Activated T-cell treated with anti-CD3 and anti-CD28 coated beads, Interleukin-2, amount 50 U/mL, for 24 hours (primary cell): ENCODE measurements around the gene CALY.
A peak's percentile ranks its signal among the peaks of the same experiment; 100 is the strongest.

Experiments
- DNase-seq: peaks from one replicate; pipeline ENCODE4 v3.0.0-alpha.2; 2020
- H3K27ac Mint-ChIP-seq: 2 replicates; pipeline ENCODE4 v1.8.0; 2020; ENCODE audit warnings: mild to moderate bottlenecking, mixed read lengths
- H3K27me3 Mint-ChIP-seq: 2 replicates; pipeline ENCODE4 v1.8.0; 2020; ENCODE audit warnings: mixed read lengths
- H3K36me3 Mint-ChIP-seq: 2 replicates; pipeline ENCODE4 v1.8.0; 2020; ENCODE audit warnings: low read depth, mixed read lengths
- H3K4me1 Mint-ChIP-seq: 2 replicates; pipeline ENCODE4 v1.8.0; 2020; ENCODE audit warnings: low read depth, mixed read lengths
- H3K4me3 Mint-ChIP-seq: 2 replicates; pipeline ENCODE4 v1.8.0; 2020; ENCODE audit warnings: mild to moderate bottlenecking, moderate library complexity, mixed read lengths
- H3K9me3 Mint-ChIP-seq: 2 replicates; pipeline ENCODE4 v1.8.0; 2020; ENCODE audit warnings: mixed read lengths

The CALY gene

DNA sequence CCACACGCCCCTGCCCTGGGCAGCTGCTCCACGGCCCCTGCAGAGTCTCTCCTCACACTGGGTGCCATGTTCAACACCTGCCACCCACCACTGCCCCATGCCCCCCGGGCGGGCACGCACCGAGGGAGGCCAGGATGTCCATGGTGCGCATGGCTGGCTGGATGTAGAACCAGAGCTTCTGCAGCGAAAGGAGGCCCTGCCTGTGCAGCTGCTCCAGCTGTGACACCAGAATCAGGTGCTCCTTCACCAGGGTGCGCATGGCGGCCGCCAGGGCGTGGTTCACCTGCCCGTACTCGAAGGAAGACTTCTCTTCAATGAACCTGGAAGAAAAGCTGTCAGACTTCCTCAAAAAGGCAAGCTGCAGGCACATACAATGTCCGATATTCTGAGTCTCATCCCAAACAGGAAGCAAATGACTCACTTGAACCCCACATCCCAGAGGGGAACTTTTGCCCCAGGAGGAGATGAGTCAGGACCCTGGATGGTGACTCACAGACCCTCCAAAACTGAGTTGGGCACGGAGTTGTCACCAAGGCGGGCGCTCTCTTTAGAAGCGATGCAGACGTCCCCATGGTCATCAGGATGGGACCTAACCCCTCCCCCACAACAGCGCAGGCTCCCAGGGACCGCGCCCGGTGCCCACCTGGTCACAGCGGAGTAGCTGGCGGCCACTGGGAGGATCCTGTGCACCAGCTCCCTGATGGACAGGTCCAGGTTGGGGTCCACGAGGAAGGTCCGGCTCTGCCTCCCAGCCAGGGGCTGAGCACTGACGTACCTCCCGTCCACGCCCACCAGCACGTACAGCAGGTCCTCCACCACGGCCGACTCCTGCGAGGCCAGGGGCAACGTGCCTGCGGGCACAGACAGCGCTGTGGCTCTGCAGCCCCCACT, 43.5 kb downstream of the CALY start:
- Mint-ChIP-seq H3K36me3 (peaks cover 82% of the 10 kb centered on the region), H3K4me3 (no peak overlapping the region), H3K4me1 (peaks cover 13% of the 10 kb centered on the region), H3K27ac (no peak overlapping the region), H3K9me3 (no peaks in the 10 kb centered on the region), H3K27me3 (no peaks in the 10 kb centered on the region)
- no peak for DNase-seq

DNA sequence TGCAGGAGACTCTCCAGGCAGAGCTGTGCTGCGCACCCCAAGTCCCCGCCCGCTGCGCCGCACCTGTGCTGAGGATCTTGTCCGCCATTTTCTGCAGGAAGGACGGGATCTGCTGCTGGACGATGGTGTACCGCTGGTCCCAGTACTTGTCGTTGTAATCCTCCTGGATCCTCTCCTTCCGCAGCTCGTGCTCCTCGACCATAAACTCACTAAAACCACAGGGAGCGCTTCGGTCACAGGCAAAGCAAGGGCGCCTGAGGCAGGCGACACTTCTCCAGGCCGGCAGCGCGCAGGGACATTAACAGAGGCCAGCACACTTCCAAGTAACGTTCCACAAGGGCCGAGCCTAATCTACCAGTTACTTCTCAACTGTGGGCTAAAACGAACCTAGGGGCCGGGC, 46.9 kb downstream of the CALY start:
- Mint-ChIP-seq H3K36me3 (peaks cover 81% of the 10 kb centered on the region), H3K4me3 (no peak overlapping the region), H3K27ac (no peak overlapping the region), H3K4me1 (peaks cover 13% of the 10 kb centered on the region), H3K27me3 (no peaks in the 10 kb centered on the region), H3K9me3 (no peaks in the 10 kb centered on the region)
- no peak for DNase-seq

- Mint-ChIP-seq H3K9me3 (no peaks in the 10 kb centered on the region), H3K4me1 (peaks cover 3% of the 10 kb centered on the region), H3K4me3 (no peak overlapping the region), H3K27me3 (no peaks in the 10 kb centered on the region), H3K27ac (no peak overlapping the region), H3K36me3 (peaks cover 81% of the 10 kb centered on the region)
- DNase-seq: no peak
Measured at GRCh38 chr10:133287832-133288500, 48.7 kb downstream of the CALY start.

GRCh38 chr10:133286366-133286765, 50.3 kb downstream of the CALY start:
- Mint-ChIP-seq H3K9me3 (no peaks in the 10 kb centered on the region), H3K4me1 (no peaks in the 10 kb centered on the region), H3K4me3 (no peak overlapping the region), H3K27me3 (no peaks in the 10 kb centered on the region), H3K36me3 (peaks cover 91% of the 10 kb centered on the region), H3K27ac (no peak overlapping the region)
- DNase-seq: no peak

- DNase-seq: no peak
- Mint-ChIP-seq H3K27me3 (no peaks in the 10 kb centered on the region), H3K4me3 (no peak overlapping the region), H3K27ac (no peak overlapping the region), H3K9me3 (no peaks in the 10 kb centered on the region), H3K4me1 (no peaks in the 10 kb centered on the region), H3K36me3 (peaks cover 92% of the 10 kb centered on the region)
Measured at GRCh38 chr10:133285217-133285616, 51.5 kb downstream of the CALY start.

DNA sequence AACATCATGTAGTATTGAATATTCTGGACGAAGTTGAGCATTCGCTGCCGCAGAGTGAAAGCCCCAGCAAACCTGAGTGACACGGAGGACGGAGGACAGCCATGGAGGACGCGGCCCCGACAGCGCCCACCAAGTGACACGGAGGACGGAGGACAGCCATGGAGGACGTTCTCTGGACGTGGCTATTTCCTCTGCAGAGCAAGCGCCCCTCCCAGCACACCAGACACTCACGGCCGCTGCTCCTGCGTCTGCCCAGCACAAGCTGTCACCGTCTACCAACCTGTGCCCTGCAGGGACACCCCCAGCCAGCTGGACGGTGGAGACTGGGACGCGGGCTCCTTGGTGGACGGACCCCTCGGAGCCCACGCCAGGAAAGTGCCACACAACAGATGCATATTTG, 52.8 kb downstream of the CALY start:
- Mint-ChIP-seq H3K27ac (no peak overlapping the region), H3K36me3 (peaks cover 91% of the 10 kb centered on the region)

DNA sequence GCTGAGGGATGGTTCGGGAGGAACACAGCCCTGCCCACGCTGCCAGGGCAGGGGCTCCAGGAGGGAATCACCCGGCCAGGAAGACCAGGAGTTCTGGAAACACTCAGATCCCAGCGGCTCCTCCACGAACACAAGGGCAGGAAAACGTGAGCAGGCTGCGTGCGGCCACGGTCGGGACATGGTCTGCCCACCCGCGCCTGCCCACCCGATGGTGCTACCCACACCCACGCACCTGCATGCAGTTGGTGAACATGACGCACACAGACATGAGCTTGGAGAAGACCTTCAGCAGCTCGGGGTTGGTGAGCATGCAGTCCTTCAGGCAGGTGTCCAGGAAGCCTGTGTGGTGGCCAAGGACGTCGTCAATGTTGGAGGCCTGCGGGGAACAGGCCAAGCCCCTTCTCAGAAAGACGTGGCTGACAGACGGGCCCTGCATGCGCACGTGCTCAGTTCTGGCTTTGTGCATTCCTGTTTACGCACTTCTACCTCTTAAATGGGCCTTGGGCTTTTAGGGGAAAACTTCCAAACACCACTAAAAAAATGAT, 53.8 kb downstream of the CALY start:
- H3K27ac Mint-ChIP-seq: no peak overlapping the region

More for the DNA sequence above, 52.8 kb downstream of the CALY start:
- no peak for DNase-seq
- Mint-ChIP-seq H3K4me3 (no peak overlapping the region), H3K4me1 (peaks cover 9% of the 10 kb centered on the region), H3K27me3 (no peaks in the 10 kb centered on the region), H3K9me3 (no peaks in the 10 kb centered on the region)

DNA sequence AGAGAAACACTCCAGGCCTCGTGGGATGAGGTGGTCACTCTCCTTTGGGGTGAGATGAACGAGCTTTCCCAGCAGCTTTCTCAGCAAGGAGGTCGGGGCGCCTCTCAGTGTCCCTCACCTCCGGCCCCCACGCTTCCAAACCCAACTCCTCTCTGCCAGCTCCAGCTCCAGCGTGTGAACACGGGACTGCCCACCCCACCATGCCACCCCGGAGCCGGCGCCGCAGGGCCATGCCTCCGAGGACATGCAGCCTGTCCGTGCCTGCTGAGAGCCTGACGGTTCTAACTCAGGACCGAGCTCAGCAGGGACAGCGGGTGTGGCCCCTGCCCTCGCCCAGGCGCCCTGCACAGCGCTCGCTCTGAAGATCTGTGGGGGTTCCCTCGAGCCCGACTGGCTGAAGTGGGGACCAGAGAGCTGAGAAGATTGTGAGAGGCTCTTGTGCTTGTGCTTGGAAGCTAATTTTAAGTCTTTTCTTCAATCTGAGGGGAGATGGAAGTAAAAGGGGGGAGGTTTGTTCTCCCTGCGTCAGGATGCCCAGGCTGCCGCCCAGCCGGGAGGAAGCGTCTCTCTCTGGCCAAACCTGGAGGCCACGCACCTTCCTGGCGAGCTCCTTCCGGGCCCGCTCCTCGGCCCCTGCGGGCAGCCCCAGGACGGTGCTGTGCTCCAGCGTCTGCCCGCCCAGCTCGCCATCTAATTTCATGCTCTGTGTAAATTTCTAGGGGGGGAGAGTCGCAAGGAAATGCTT, 54.9 kb downstream of the CALY start:
- Mint-ChIP-seq H3K36me3 (peaks cover 84% of the 10 kb centered on the region), H3K27ac (no peak overlapping the region), H3K4me1 (peaks cover 25% of the 10 kb centered on the region), H3K9me3 (no peaks in the 10 kb centered on the region), H3K27me3 (no peaks in the 10 kb centered on the region), H3K4me3 (no peak overlapping the region)
- DNase-seq: no peak

More for the DNA sequence above, 53.8 kb downstream of the CALY start:
- Mint-ChIP-seq H3K36me3 (peaks cover 93% of the 10 kb centered on the region), H3K9me3 (no peaks in the 10 kb centered on the region), H3K4me1 (peaks cover 19% of the 10 kb centered on the region), H3K27me3 (no peaks in the 10 kb centered on the region), H3K4me3 (no peak overlapping the region)
- no peak for DNase-seq

GRCh38 chr10:133281084-133281483, 55.6 kb downstream of the CALY start:
- no peak for DNase-seq
- Mint-ChIP-seq H3K36me3 (peaks cover 80% of the 10 kb centered on the region), H3K4me3 (no peak overlapping the region), H3K27ac (no peak overlapping the region), H3K27me3 (no peaks in the 10 kb centered on the region), H3K9me3 (no peaks in the 10 kb centered on the region), H3K4me1 (peaks cover 25% of the 10 kb centered on the region)

DNA sequence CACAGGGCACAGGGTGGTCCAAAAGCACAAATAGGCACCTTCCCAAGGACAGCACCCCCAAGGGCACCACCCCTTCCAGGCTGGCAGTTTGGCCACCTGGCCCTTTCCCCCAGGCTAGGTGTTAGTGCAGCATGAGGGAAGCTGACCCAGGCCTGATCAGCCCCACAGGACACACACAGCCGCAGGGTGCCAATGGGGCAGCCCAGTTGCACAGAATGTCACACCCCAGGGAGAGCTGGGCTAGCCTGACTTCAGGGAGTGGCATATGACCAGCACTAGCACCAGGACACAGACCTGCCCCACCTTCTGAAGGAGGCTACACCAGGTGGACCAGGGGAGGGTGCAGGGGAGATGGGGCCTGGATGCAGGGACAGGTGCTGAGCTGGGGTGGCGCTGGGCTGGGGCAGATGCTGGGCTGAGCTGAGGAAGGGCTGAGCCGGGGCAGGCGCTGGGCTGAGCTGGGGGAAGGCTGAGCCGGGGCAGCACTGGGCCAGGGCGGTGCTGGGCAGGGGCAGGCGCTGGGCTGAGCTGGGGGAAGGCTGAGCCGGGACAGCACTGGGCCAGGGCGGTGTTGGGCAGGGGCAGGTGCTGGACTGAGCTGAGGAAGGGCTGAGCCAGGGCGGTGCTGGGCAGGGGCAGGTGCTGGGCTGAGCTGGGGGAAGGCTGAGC, 56.2 kb downstream of the CALY start:
- Mint-ChIP-seq H3K4me1 (peaks cover 29% of the 10 kb centered on the region), H3K27me3 (no peaks in the 10 kb centered on the region), H3K27ac (no peak overlapping the region), H3K4me3 (no peak overlapping the region), H3K36me3 (peaks cover 80% of the 10 kb centered on the region), H3K9me3 (no peaks in the 10 kb centered on the region)
- no peak for DNase-seq

- no peak for DNase-seq
- Mint-ChIP-seq H3K9me3 (no peaks in the 10 kb centered on the region), H3K27me3 (no peaks in the 10 kb centered on the region), H3K4me3 (no peak overlapping the region), H3K4me1 (peaks cover 31% of the 10 kb centered on the region), H3K27ac (peak overlapping the region; percentile 8), H3K36me3 (peaks cover 79% of the 10 kb centered on the region)
Measured at GRCh38 chr10:133279326-133280226, 57.1 kb downstream of the CALY start.

- Mint-ChIP-seq H3K36me3 (peaks cover 72% of the 10 kb centered on the region), H3K9me3 (no peaks in the 10 kb centered on the region), H3K4me1 (peaks cover 33% of the 10 kb centered on the region), H3K4me3 (peak overlapping the region; percentile 61), H3K27ac (peak overlapping the region; percentile 82), H3K27me3 (no peaks in the 10 kb centered on the region)
- DNase-seq: peak; percentile 67
Measured at GRCh38 chr10:133278577-133279265, 58.0 kb downstream of the CALY start.
